HG02973 (cell line): ENCODE results near the gene CORO2B.
"Not testable (repeated sequence)": the region's sequence is repeated elsewhere in the genome, so short reads cannot be mapped to it uniquely, and the experiment has no call there.

Experiments
- ATAC-seq: cut with Tn5 transposase; IDR thresholded peaks from one replicate; pipeline ENCODE4 v1.9.1; 2021; ENCODE audit warnings: moderate library complexity; ENCODE audit not compliant: unreplicated experiment

CORO2B gene

DNA sequence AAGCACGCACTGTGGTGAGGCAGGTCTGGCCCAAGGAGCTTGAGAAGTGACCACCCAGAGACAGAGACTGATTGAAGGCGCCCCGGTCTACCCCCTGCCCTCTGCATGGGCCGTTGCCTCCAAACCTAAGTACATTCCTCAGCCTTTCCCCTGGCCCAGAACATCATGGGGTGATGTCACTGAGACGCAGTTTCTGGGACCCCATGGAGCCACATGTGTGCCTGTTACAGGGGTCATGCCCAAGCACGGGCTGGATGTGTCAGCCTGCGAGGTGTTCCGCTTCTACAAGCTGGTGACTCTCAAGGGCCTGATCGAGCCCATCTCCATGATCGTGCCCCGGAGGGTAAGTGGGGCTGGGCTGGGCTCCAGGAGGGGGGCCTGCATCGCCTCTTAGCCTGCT lies 139.7 kb downstream of the CORO2B start:
- ATAC-seq, result no peak

DNA sequence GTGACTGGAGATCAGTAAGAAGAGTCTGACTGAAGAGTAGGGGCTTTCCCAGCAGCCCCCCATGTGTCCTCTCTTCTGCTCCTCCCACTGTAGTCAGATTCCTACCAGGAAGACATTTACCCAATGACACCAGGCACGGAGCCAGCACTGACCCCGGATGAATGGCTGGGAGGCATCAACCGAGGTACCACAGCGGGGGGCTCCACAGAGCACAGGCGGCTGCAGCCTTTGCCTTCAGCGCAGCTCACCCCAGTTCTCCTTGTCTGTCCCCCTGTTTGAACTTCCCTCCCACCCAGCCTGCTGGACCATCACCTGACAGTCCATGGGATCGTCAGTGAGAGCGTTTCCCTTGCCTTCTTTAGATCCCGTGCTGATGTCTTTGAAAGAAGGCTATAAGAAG lies 140.3 kb downstream of the CORO2B start:
- ATAC-seq, result no peak

DNA sequence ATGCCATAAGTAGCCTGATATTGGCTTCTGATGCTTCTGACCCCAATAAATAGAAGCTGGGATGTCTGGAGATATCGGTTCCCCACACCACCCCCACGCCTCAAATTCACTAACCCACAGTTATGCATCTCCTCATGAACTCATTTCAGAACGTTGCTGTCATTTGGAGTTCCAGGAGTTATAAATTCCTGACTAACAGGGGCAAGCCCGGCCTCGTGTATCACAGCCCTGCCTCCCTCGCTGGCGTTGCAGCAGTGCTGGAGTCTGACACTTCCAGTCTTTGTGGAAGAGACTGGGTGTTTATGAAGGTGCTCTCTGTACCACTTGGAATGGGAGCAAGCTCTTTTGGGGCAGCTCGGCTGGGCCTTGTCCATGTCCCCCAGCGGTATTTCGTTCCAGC lies 140.9 kb downstream of the CORO2B start:
- no peak for ATAC-seq

DNA sequence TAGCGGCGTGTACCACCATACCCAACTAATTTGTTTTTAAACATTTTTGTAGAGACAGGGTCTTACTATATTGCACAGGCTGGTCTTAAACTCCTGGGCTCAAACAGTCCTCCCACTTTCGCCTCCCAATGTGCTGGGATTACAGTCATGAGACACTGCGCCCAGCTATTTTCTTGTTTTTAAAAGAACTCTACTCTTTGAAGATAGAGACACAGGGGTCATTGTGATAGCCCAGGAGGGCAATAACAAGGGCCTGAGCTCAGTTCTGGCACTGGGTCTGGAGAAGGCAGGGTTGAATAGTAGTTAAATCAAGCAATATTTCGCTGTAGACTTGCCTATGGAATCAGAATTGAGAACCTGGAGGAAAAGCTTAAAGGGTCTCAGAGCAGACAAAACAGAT lies 143.1 kb downstream of the CORO2B start:
- no peak for ATAC-seq

DNA sequence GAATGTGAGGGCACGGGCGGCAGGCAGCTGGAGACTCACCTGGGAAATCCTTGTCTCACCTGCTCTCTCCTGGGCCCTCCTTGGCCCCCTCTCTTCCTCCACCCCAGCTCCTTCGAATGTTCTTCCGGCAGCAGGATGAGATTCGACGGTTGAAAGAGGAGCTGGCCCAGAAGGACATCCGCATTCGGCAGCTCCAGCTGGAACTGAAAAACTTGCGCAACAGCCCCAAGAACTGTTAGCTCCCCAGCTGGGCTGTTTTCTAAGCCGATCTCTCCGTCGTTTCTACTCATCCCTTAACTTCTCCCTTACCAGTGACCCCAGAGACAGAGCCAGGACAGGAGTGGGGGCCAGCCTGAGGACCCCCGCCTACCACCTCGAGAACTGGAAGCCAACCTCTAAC lies 146.9 kb downstream of the CORO2B start:
- ATAC-seq, result no peak

DNA sequence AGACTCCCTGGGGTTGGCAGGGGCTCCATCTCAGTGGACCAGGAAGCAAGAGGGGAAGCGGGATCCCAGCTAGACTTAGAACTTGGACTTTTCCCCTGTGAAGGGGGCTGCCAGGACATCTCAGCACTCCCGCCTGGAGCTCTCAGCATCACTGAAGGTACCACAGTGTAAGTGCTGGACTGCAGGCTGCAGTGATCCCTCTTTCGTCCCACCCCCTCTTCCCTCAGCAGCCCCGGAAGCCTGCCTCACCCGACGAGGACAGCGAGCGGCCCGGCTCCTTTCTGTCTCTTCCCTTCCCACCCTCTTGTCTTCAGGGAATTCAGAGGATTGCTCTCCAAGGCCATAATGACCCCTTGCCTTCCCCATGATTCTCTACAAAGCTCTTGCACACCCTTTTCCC lies 147.5 kb downstream of the CORO2B start:
- no peak for ATAC-seq

DNA sequence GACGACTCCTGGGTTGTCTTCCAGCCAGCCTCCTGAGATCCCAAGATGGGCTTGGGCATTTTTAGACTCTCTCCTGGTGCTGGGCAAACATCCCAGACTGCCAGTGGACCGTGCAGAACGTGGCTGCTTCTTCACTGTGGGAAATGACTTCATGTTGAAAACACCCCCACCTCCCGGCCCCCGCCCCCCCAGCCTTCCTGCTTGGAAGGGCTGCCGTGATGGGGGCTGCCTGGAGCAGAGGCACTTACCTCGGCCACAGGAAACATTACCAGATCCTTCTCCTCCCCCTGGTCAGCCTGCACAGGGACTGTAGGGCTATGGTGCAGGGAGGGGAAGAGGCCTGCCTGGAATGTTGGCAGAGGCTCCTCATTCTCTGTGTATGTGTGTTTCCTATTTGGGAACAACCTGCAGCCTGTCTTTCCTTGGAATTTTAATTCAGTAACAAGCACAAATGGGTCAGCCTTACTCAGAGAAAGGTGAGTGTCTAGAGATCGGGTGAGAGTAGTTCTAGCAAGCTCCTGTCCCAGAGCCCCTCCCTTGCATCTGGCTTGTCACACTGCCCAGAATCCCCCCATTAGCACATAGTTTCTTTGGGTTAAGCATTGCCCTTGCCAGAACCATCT lies 151.1 kb downstream of the CORO2B start:
- no peak for ATAC-seq

DNA sequence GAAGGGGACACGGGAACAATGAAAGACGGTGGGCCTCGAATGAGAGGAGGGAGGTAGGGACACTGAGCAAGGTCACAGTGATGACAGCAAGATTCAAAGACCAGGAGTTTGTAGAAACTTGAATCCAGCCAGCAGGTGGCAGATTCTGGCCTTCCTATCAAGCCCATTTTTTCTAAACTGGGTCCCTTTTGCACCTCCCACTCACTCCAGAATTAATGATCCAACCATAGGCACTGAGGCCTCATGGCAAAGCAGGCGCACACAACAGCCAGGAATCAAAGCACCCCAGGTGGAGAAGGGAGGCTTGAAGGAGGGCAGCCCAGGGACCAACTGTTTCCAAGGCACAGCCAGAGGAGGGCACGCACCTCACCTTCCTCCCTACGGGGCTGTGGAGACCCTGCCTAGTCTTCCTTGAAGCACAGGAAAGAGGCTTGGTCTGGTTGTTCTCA lies 151.7 kb downstream of the CORO2B start:
- no peak for ATAC-seq

DNA sequence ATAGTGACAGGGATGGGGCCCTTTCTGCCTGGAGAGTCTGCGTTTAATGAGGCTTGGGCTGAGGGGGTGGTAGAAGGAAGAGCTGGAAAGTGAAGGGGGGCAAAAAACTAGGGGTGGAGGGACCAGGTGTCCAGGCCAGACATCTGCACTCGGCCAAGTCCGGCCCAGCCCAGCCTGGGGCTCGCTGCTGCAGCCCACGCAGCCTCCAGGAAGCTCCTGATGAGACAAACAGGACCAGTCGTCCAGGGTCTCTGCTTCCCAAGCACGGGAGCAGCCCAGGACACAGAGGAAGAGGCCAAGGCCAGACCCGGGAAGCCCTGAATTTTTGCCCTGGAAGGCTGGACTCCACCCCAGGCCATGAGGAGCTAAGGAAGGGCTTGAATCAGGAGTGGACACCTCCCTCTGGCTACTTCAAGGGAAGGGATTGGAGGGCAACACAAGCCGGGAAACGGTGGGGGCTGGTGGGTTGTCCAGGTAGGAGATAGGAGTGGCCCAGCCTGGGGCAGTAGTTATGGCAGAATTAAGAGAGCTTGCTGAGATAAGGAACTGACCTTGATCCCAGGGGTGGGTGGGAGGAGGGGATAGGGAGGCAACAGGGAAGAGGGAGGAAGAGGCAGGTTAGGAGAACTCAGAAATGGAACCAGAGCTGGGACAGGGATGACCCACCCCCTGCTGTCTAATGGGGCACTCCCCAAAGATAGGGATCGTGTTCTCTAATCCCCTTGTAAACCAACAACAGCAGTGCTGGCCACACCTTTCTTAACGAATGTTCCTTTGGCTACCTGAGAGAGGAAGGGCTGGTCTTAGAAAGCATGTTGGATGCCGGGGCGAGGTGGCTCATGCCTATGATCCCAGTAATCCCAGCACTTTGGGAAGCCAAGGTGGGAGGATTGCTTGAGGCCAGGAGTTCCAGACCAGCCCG lies 152.4 kb downstream of the CORO2B start:
- no peak for ATAC-seq

DNA sequence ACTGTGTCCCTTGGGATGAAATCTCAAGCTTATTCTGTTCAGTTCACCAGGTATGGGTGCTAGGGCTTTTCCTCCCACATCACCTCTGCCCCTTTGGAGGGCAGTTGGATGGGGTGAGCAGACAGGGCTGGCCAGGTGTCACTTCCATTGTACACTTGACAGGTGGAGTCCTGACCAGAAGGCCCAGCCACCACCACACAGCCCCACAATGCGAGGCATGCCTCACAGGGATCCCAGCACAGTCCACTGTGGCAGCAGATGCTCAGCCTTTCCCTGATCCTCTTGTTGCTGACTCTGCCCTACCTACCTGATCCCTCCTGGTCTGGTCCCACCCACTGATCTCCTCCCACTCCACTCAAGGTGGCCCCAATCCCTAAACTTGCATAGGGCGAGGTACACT lies 153.7 kb downstream of the CORO2B start:
- no peak for ATAC-seq

DNA sequence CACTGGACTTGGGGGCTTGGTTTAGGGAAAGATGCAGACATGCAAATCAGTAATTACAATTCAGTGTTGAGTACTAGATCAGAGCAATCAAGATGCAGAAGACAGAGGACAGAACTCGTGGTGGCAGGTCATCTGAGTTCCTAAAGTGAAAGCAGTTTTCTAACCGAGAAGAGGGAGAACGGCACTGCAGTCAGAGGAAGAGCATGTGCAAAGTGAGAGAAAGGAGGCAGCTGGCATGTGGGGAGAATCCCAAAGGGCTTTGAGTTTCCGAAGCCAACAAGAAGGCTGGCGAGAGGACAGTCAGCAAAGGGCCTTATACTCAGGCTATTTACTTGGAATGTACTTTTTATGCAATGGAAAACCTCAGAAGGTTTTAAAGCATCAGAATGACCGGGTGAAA lies 154.9 kb downstream of the CORO2B start:
- ATAC-seq, result no peak

DNA sequence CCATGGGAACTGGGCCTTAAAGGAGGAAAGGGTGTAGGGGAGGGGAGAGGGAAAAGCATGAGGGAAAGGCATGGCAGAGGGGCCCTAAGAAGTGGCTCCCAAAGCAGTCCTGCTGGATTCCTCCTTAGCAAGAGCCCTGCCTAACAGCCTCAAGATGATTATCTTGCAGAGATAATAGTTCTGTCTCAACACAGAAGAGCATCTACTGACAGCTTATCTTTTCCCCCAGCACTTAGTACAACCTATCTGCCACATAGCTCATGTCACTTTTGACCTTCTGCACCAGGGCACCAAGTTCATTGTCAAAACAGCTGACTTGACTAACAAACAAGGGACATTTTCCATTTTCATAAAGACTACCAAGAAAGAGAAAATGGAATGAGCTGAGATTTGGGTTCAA lies 155.6 kb downstream of the CORO2B start:
- no peak for ATAC-seq

DNA sequence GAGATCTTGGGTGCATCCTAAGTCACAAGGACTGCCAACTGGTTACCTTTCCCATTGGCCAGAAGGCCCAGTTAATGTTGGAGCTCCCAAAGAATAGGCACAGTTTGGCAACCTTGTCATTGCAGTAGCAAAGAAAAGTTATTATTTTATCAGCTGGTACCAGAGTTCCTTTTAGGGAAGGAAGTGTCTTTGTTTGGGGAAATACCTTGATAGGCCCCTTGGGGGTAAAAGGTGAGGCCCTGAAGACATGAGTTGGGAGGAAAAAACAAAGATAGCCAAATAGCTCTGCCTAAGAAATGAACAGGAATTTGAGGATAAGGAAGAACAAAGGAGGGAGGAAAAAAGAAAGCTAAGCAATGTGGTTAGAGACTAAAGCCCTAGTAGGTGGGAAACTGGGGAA lies 156.1 kb downstream of the CORO2B start:
- ATAC-seq, result no peak

DNA sequence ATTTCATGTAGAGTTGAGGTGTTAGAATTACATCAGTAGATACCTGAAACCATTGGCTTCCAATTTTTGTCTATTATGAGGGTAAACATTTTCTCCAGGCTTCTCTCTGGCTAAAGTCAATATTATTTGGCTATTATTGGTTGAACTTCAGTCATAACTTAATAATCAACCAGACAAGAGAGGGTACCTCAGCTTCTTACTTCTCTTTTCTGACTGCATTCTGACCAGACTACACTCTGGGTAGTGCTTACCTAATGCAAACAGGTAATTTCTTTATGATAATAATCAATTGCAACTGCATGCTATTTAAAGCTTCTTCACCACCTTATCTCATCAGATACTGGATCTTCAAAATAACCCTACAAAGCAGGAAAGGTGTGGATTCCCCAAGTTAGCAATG lies 156.8 kb downstream of the CORO2B start:
- ATAC-seq, result no peak

DNA sequence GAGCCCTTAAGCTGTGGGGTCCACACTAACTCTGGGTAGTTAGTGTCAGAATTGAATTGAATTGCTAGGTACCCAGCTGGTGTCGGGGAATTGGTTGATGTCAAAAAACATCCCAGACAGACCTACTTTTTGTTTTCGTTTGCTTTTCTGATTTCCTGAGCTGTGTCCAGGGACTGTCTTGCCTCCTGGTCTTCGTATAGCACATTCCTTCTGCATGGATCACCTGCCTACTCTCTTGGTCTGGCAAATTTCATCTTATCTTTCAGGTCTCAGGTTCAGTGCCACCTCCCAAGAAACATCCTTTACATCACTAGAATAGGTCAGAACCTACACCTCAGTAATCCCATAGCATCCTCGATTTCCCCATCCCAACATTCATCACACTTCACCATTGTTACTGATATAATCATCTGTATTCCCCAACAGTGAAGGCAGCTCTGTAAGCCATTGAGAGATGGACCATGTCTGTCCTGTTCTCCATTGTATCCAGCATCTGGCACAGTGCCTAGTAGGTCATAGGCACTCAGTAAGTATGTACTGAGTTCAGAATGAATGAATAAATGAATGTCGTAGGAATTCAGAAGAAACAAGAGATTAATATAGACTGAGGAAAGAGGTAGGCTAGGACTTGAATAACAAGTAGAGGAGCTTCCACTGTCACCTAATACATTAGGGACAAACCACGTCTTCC lies 160.7 kb downstream of the CORO2B start:
- ATAC-seq, result no peak

DNA sequence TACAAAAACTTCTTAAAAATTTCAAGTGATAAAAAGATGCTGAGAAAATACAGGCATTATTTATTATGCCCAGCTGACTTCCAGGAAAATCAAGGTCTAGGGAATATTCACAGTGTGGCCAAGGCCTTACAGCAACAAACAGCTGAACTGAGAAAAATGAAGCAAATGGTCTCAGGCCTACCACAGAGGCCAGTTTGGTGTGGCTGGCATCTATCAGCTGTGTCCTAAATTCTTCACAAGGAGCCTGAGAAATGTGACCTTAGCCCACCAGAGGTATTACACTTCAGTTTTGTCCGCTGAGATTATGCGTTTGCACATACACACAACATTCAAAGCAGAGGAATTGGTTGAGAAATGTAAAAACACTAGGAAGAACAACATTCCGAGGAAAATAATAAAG lies 164.5 kb downstream of the CORO2B start:
- no peak for ATAC-seq

DNA sequence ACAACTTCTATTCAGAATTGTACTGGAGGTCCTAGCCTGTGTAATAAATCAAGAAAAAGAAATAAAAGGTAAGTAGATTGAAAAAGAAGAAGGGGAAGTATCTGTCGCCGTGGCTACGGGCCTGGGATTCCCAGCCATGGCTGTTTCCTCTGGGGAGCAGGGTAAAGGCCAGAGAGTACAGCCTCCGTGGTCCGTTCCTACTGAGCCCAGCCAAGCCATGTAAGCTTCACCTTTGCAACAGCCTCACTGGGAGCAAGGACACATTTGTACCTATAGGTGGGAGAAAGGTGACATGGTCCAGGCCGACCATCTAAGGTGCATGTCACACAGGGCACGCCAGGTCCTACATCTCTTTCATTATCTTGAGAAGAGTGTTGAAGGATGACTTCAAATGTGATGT lies 170.6 kb downstream of the CORO2B start:
- ATAC-seq, result no peak

DNA sequence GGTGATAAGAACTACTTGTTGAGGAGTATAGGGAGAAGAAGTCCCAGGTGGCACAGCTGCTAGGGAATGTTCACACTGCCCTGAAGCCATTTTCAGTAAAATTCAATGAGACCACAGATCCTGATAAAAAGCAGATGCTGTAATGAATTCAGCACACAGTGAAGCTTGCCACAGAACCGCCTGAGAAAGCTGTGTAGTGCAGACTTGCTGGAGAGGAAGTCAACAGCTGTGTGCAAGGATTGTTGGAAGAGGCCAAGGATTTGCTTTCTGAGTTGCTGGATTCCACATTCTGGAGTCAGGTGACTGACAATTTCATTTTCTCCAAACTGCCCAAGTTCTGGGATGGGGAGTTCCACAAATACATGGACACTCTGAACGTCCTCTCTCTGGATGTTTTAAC lies 171.0 kb downstream of the CORO2B start:
- no peak for ATAC-seq

DNA sequence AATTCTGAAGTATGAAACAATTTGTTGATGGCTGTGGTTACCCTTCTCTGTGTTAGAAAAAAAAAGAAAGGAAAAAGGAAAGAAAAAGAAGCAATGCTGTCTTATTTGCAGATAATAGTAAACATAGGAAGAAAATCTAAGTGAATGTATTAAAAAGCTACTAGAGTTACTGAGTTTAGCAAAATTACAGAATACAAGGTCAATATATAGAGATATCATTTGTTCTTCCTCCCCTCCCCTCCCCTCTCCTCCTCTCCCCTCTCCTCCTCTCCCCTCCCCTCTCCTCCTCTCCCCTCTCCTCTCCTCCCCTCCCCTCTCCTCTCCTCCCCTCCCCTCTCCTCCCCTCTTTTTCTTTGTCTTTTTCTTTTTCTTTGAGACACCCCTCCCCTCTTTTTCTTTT lies 172.8 kb downstream of the CORO2B start:
- no peak for ATAC-seq

DNA sequence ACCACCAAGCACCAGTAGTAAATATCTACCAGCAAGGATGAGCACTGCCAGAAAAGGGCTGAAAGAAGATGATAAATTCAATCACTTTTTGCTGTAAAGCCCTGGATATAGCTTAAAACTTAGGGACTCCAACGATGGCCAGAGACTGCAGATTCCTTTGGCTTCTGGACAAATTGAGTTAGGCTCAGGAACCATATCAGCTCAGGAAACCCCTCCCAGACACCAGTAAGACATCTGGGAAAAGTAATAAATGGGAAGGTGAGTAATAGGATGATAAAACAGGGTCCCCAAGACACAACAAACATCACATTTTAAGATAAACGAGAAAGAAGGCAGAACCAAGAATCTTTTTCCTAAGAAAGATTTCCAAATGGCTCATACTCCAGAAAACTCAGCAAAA lies 176.9 kb downstream of the CORO2B start:
- ATAC-seq, result no peak

DNA sequence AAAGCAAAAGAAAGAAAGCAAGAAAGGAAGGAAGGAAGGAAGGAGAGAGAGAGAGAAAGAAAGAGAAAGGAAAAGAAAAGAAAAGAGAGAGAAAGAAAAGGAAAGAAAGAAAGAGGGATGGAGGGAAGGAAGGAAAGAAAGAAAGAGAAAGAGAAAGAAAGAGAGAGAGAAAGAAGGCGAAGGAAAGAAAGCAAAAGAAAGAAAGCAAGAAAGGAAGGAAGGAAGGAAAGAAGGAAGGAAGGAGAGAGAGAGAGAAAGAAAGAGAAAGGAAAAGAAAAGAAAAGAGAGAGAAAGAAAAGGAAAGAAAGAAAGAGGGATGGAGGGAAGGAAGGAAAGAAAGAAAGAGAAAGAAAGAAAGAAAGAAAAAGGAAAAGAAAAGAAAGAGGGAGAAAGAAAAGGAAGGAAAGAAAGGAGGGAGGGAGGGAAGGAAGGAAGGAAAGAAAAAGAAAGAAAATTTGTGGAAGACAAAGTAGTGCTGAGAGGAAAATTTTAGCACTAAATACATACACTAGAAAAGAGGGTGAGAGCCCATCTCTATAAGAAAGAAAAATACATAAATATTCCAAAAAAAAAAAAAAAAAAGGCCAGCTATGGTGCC lies 181.3 kb downstream of the CORO2B start:
- ATAC-seq, result not testable (repeated sequence)

DNA sequence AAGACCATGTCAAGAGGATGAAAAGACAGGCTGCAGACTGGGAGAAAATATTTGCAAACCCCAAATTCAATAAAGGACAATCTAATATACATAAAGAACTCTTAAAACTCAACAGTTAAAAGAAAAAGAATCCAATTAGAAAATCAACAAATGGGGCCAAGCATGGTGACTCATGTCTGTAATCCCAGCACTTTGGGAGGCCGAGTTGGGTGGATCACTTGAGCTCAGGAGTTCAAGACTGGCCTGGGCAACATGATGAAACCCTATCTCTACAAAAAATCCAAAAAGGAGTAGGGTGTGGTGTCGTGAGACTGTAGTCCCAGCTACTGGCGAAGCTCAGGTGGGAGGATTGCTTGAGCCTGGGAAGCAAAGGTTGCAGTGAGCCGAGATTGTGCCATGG lies 184.3 kb downstream of the CORO2B start:
- ATAC-seq, result no peak
